Activated CD8-positive, alpha-beta memory T cell treated with anti-CD3 and anti-CD28 coated beads for 24 hours (primary cell): ENCODE results near the gene WAC.
"Not testable (repeated sequence)": the region's sequence is repeated elsewhere in the genome, so short reads cannot be mapped to it uniquely, and the experiment has no call there.

Experiments used
- DNase-seq: peaks from one replicate; pipeline ENCODE4 v3.0.0-alpha.2; 2020

Gene WAC

GRCh38 chr10:28532337-28533185, at the start of gene WAC:
Gene WAC, plus strand, starts transcription at chr10:28533118. Its CDS starts 462 bp downstream, at chr10:28533580.
- peak; percentile 99 for DNase-seq

DNA sequence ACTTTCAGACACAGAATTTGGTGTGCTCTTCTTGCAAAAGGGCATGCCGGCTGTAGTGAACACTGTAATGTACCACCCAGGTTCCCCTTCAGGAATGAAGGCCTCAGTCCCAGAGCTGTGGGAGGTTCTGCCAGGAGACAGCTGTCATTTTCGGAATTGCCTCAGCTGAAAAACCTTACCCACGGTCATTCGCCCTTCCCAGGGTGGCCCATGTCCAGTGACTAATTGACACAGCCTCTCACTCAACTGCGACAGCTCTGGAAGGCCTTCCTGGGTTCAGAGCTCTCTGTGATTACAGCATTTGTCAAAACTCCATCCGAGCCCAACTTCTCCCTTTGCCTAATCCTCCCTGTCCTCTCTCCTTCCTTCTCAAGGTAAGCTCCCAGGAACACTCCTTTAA, 43.7 kb upstream of the WAC start:
- DNase-seq, result no peak

- not testable (repeated sequence) for DNase-seq
These were observed 42.6 kb upstream of the WAC start for GRCh38 chr10:28490256-28490865.

DNA sequence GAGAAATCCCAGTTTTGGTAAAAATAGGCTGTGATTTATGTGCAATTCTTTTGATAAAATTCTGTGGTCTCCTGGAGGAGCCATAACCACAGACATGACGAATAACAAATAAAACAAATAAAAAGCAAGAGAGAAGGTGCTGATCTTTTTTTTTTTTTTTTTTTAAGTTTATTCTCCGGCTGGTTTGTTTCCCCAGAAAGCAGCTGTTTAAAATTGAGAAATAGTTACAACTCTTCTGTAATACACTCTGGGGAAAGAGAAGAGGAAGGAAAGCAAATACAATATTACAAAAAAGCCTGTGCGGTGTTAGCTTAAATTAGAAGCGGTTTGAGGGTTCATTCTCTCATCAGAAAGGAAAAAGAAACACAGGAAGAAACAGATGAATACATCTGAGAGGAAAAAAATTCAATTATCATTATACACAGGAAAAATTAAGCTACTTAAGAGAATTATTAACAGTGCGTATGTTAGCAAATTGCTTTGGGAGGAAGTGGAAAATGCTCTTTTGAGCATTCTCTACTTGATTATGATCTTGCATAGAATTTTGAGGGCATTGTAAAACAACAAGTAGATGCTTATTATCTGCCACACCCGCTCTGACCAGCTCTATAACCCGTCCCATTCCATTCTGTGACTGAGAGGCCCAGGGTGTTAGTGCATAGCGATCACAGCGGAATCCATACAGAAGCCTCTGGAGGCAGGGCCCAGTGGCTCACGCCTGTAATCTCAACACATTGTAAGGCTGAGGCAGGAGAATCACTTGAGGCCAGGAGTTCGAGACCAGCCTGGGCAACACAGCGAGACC, 40.6 kb upstream of the WAC start:
- DNase-seq, result no peak

DNA sequence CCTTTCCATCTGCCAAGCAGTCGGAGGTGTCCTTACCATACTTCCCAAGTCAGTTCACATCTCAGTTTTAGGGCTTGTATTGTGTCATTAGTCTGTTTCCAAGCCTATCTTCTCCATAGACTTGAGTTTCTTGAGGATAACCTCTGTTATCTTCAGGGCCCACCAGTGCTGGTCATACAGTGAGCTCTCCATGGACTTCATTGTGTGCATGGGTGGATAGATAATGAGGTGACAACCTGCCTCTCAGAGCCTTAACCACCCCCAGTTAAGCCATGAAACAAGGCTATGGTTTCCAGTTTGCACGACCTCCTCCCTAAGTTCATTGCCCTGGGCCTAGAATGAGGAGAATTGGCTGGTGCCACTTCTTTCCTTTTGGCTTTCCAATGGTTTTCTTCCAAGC, 38.5 kb upstream of the WAC start:
- no peak for DNase-seq

DNA sequence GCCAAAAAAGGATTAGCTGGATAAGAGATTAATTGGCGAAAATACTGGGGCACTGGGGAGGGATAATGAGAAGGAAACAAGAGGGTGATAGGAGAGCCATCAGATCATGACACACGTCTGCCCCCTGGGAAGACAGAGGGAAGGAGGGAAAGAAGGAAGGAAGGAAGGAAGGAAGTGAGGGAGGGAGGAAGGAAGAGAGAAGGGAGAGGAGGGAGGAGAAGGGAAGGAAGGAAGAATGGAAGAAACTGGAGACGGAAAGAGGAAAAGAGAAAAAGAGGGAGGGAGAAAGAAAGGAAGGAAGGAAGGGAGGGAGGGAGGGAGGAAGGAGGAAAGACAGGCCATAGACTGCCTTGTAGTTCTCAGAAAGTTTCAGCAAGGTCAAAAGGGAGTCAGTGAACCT, 37.8 kb upstream of the WAC start:
- no peak for DNase-seq

DNA sequence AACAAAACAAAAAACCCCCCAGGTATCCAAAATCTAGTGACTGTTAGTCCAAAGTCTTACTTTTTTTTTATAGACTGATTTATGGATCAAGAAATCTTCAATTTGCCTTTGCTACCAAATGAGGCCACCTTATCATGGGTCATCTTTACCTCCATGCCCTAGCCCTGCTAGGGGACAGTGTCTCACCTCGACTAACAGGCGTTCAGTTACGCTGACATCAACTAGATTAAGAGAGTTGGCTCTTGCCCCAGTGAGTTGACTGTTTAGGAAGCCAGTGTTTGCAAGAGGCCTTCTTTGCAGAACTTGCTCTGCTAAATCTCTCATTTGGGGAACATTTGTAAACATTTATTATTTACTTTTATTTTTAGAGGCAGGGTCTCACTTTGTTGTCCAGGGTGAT, 36.9 kb upstream of the WAC start:
- DNase-seq, result no peak

DNA sequence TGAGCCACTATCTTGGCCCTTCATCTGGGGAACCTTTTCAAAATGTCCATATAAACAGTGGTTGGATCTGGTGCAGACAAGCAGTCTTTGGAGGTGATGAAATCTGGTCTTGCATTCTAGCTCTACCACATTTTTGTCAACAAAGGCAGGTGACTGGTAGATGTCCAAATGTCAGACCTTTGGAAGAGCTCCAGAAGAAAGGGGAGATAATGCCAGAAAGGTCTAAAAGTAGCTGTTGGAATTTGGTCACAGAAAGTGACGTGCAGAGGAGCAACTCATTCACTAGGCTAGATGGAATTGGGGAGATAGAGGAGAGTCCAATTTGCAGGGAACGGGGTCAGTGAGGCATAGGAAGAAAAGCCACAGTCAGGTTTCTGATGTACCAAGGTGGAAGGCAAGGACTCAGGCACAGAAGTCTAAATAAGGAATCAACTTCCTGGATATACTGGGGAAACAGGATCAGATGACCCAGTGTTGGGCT, 36.4 kb upstream of the WAC start:
- DNase-seq, result no peak

GRCh38 chr10:28497313-28498126, 35.4 kb upstream of the WAC start:
- DNase-seq, result no peak

GRCh38 chr10:28500203-28500602, 32.7 kb upstream of the WAC start:
- not testable (repeated sequence) for DNase-seq

- no peak for DNase-seq
These were observed 29.8 kb upstream of the WAC start for GRCh38 chr10:28503114-28503513.

GRCh38 chr10:28505359-28505959, 27.5 kb upstream of the WAC start:
- no peak for DNase-seq

DNA sequence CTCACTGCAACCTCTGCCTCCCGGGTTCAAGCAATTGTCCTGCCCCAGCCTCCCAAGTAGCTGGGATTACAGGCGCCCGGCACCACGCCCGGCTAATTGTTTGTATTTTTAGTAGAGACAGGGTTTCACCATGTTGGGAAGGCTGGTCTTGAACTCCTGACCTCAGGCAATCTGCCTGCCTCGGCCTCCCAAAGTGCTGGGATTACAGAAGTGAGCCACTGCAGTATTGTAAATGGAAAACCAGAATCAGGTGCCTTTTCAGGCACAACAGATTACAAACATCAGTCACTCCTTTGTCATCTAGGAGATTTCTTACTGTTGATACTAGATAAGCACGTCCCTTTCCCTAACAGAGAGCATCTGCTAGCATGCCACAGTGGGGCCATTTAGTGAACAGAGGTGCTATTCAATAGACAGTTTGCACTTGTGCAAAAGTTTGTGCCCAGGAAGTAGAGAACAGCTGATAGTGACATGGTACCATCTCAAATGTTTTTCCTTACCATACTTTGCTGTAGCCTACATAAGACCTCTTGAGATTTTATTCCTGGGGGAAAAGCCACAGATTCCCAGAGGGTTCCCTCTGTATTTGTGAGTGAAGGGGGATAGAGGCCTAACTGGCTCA, 24.5 kb upstream of the WAC start:
- DNase-seq, result no peak

GRCh38 chr10:28509286-28509685, 23.6 kb upstream of the WAC start:
- no peak for DNase-seq

DNA sequence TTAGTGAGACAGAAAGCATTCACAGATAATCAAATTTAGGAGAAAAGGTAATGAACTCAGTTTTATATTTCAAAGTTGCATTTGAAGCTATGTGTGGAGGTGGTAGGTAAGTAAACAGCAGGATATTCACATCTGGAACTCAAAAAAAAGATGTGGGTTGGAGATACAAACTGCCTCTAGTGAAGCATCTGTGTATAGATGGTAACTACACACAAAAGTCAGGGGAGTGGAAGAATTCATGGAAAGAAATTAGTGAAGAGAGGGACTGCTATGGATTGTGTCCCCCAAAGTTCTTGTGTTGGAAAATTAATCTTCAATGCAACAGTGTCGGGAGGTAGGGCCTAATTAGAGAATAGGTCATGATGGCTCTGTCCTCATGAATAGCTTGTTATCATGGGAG, 18.3 kb upstream of the WAC start:
- DNase-seq, result no peak

DNA sequence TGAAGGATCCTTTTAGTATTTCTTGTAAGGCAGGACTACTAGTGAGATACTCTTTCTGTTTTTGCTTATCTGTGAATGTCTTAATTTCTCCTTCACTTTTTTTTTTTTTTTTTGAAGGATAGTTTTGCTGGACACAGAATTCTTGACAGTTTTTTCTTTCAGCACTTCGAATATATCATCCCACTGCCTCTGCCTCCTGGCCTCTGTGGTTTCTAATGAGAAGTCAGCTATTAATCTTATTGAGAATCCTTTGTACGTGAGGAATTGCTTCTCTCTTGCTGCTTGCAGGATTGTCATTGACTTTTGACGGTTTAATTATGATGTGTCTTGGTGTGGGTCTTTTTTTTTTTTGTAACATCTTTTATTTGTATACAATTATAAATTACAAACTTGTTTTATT, 12.6 kb upstream of the WAC start:
- no peak for DNase-seq

DNA sequence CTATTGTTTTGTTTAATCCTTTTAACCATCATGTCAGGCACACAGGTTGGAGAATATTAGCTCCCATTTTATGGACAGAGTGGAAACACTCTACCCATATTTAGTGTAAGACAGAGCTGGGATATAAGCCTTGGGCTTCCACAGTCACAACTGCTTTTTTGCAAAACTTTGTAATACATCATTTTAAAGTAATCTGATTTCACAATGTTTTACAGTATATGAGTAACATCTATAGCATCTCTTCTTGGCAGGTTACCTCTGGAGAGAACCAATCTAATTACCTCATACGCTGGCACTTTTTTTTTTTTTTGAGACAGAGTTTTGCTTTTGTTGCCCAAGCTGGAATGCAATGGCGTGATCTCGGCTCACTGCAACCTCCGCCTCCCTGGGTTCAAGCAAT, 12.1 kb upstream of the WAC start:
- DNase-seq, result not testable (repeated sequence)

DNA sequence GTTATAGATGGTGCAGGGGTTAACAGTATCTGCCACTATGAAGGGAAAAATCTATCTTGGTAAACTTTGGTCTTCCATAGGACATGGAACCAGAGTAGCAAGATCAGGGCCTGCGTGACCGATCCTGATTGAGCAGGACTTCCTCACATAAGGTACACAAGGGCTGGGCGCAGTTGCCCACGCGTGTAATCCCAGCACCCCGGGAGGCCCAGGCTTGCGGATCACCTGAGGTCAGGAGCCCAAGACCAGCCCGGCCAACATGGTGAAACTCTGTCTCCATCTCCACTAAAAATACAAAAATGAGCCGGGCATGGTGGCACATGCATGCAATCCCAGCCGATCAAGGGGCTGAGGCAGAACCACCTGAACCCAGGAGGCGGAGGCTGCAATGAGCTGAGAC, 11.0 kb upstream of the WAC start:
- not testable (repeated sequence) for DNase-seq

- no peak for DNase-seq
These were observed 9.1 kb upstream of the WAC start for GRCh38 chr10:28523725-28524252.

- DNase-seq, result no peak
These were observed 2.2 kb upstream of the WAC start for GRCh38 chr10:28530751-28531150.

DNA sequence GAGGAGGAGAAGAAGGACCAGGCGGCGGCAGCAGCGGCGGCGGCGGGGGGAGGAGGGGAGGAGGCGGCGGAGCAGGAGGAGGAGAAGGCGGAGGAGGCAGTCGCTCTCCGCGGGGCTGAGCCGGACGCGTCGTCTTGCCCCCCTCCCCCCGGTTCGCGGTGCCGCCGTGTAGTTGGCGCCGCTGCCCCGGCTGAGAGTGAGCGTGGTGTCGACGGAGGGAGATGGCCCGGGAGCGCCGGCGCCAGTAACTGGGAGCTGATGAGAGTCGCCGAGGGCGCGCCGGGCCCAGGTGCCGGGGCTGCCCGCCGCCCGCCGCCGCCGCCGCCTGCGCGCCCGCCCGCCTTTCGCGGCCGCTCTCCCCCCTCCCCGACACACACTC, 257 bp downstream of the WAC start:
- no peak for DNase-seq
